Measurements from ENCODE around the gene ERN2. TPM values are rescaled to one million over a fixed set of nuclear protein-coding genes. Genes with fewer than 3 reads are reported as not detected.

Gene ERN2
- total and polyA plus RNA-seq, 2 donors = 2.0 to 4.0 TPM

- no peak overlapping the region for H3K27ac ChIP-seq (ENCODE audit: low read depth)
- no peaks in the 10 kb centered on the region for H3K4me1 ChIP-seq (ENCODE audit: insufficient read depth)
- H3K4me3 ChIP-seq (ENCODE audit: low read depth, low read length) = no peak overlapping the region
- WGBS = 96% methylated on average over 6 of the region's 6 CpGs
- no peak for DNase-seq (ENCODE audit: extremely low spot score)
- peaks cover 5% of the 10 kb centered on the region for H3K36me3 ChIP-seq (ENCODE audit: insufficient read depth)
These were observed 45.7 kb downstream of the ERN2 start for GRCh38 chr16:23667355-23667659.

GRCh38 chr16:23666571-23667354 is 46.3 kb downstream of the ERN2 start:
- H3K36me3 ChIP-seq (ENCODE audit: insufficient read depth) = peaks cover 5% of the 10 kb centered on the region
- no peak for DNase-seq (ENCODE audit: extremely low spot score)
- no peak overlapping the region for H3K4me3 ChIP-seq (ENCODE audit: low read depth, low read length)
- WGBS = 92% methylated on average over 7 of the region's 7 CpGs
- no peak overlapping the region for H3K27ac ChIP-seq (ENCODE audit: low read depth)
- no peaks in the 10 kb centered on the region for H3K4me1 ChIP-seq (ENCODE audit: insufficient read depth)

GRCh38 chr16:23663918-23664317 is 49.1 kb downstream of the ERN2 start:
- Histone ChIP-seq H3K27ac (ENCODE audit: low read depth) (no peak overlapping the region), H3K4me1 (ENCODE audit: insufficient read depth) (no peaks in the 10 kb centered on the region), H3K4me3 (ENCODE audit: low read depth, low read length) (no peak overlapping the region), H3K36me3 (ENCODE audit: insufficient read depth) (peaks cover 5% of the 10 kb centered on the region)
- 96% methylated on average over 2 of the region's 2 CpGs for WGBS
- DNase-seq (ENCODE audit: extremely low spot score) = no peak

GRCh38 chr16:23651943-23652468 is 61.0 kb downstream of the ERN2 start:
- H3K36me3 ChIP-seq (ENCODE audit: insufficient read depth) = no peaks in the 10 kb centered on the region
- H3K4me1 ChIP-seq (ENCODE audit: insufficient read depth) = no peaks in the 10 kb centered on the region
- DNase-seq (ENCODE audit: extremely low spot score) = no peak
- 96% methylated on average over 4 of the region's 4 CpGs for WGBS
- H3K4me3 ChIP-seq (ENCODE audit: low read depth, low read length) = no peak overlapping the region
- H3K27ac ChIP-seq (ENCODE audit: low read depth) = no peak overlapping the region

GRCh38 chr16:23650674-23651416 is 62.2 kb downstream of the ERN2 start:
- no peak for DNase-seq (ENCODE audit: extremely low spot score)
- Histone ChIP-seq H3K36me3 (ENCODE audit: insufficient read depth) (no peaks in the 10 kb centered on the region), H3K4me1 (ENCODE audit: insufficient read depth) (no peaks in the 10 kb centered on the region), H3K27ac (ENCODE audit: low read depth) (no peak overlapping the region), H3K4me3 (ENCODE audit: low read depth, low read length) (no peak overlapping the region)
- WGBS = 89% methylated on average over 4 of the region's 4 CpGs

GRCh38 chr16:23642246-23642774 is 70.7 kb downstream of the ERN2 start:
- Histone ChIP-seq H3K27ac (ENCODE audit: low read depth) (no peak overlapping the region), H3K4me3 (ENCODE audit: low read depth, low read length) (peak overlapping the region; percentile 84), H3K36me3 (ENCODE audit: insufficient read depth) (peaks cover 2% of the 10 kb centered on the region), H3K4me1 (ENCODE audit: insufficient read depth) (no peaks in the 10 kb centered on the region)
- 72% methylated on average over 14 of the region's 14 CpGs for WGBS
- no peak for DNase-seq (ENCODE audit: extremely low spot score)

- Histone ChIP-seq H3K4me3 (ENCODE audit: low read depth, low read length) (peak within 1 kb of the TSS; percentile 84), H3K27ac (ENCODE audit: low read depth) (no peak within 1 kb of the TSS), H3K4me1 (ENCODE audit: insufficient read depth) (no peaks in the 10 kb centered on the region), H3K36me3 (ENCODE audit: insufficient read depth) (peaks cover 2% of the 10 kb centered on the region)
- under 1% methylated on average over 64 of the region's 64 CpGs for WGBS
- DNase-seq (ENCODE audit: extremely low spot score) = peak; percentile 76
These were observed 71.9 kb downstream of the ERN2 start, which contains the start of the genes DCTN5 and PALB2 for GRCh38 chr16:23640931-23641765. Gene DCTN5, plus strand, starts transcription at chr16:23641466. Its CDS starts 77 bp downstream, at chr16:23641543. Gene PALB2, minus strand, starts transcription at chr16:23641310. Its CDS starts 153 bp downstream, at chr16:23641157.

GRCh38 chr16:23640615-23640930 is 72.4 kb downstream of the ERN2 start:
- no peak for DNase-seq (ENCODE audit: extremely low spot score)
- no peaks in the 10 kb centered on the region for H3K4me1 ChIP-seq (ENCODE audit: insufficient read depth)
- no peak overlapping the region for H3K27ac ChIP-seq (ENCODE audit: low read depth)
- H3K36me3 ChIP-seq (ENCODE audit: insufficient read depth) = peaks cover under 1% of the 10 kb centered on the region
- peak overlapping the region; percentile 84 for H3K4me3 ChIP-seq (ENCODE audit: low read depth, low read length)
- under 1% methylated on average over 8 of the region's 8 CpGs for WGBS

Other genes with a start within 250 kb of the ERN2 start
- 43.7 TPM for gene GGA2, start 202.7 kb downstream of the ERN2 start, total RNA-seq
- gene GGA2, start 202.7 kb downstream of the ERN2 start, polyA plus RNA-seq = 23.4 TPM
- gene EARS2, start 155.9 kb downstream of the ERN2 start, total RNA-seq = 27.5 TPM
- gene EARS2, start 155.9 kb downstream of the ERN2 start, polyA plus RNA-seq = 17.7 TPM
- 51.6 TPM for gene UBFD1, start 155.5 kb downstream of the ERN2 start, total RNA-seq
- gene UBFD1, start 155.5 kb downstream of the ERN2 start, polyA plus RNA-seq = 18.0 TPM
- gene NDUFAB1, start 116.9 kb downstream of the ERN2 start, total RNA-seq = 76.7 TPM
- gene NDUFAB1, start 116.9 kb downstream of the ERN2 start, polyA plus RNA-seq = 171 TPM
- 9.4 TPM for gene PALB2, start 71.9 kb downstream of the ERN2 start, total RNA-seq
- 7.0 TPM for gene PALB2, start 71.9 kb downstream of the ERN2 start, polyA plus RNA-seq
- gene DCTN5, start 71.8 kb downstream of the ERN2 start, total RNA-seq = 36.3 TPM
- gene DCTN5, start 71.8 kb downstream of the ERN2 start, polyA plus RNA-seq = 35.2 TPM
- gene PLK1, start 34.3 kb downstream of the ERN2 start, total RNA-seq = 3.5 TPM
- 1.3 TPM for gene PLK1, start 34.3 kb downstream of the ERN2 start, polyA plus RNA-seq
- 3.0 TPM for gene CHP2, start 41.8 kb upstream of the ERN2 start, total RNA-seq
- gene CHP2, start 41.8 kb upstream of the ERN2 start, polyA plus RNA-seq = 3.4 TPM
- gene PRKCB, start 122.8 kb upstream of the ERN2 start, total RNA-seq = 7.0 TPM
- gene PRKCB, start 122.8 kb upstream of the ERN2 start, polyA plus RNA-seq = 8.9 TPM